Mesenchymal stem cell (in vitro differentiated cells and primary cell): Measurements from ENCODE around the gene FLRT2.

Experiments
- DNase-seq: peaks from one replicate; pipeline ENCODE4 v3.0.0-alpha.2; 2013
- H2AFZ ChIP-seq: one replicate; pipeline ENCODE4 v1.6.1; 2013; ENCODE audit warnings: low read depth, mild to moderate bottlenecking, control low read depth, inconsistent platforms, low read length, moderate library complexity
- H2AK5ac ChIP-seq: 2 replicates; pipeline ENCODE4 v1.6.1; 2013; ENCODE audit warnings: low read length, moderate library complexity, mild to moderate bottlenecking, inconsistent platforms; ENCODE audit not compliant: severe bottlenecking
- H2BK120ac ChIP-seq: one replicate; pipeline ENCODE4 v1.6.1; 2013; ENCODE audit warnings: low read depth, mild to moderate bottlenecking, inconsistent platforms, low read length, moderate library complexity
- H2BK12ac ChIP-seq, 2 experiments: one replicate each; pipeline ENCODE4 v1.6.1; 2013; ENCODE audit warnings: inconsistent platforms in 2 of 2, low read length in 2 of 2, mild to moderate bottlenecking in 2 of 2, moderate library complexity in 2 of 2, control low read depth in 1 of 2
- H2BK15ac ChIP-seq: one replicate; pipeline ENCODE4 v1.6.1; 2013; ENCODE audit warnings: mild to moderate bottlenecking, low read depth, inconsistent platforms; ENCODE audit not compliant: poor library complexity, severe bottlenecking
- H2BK5ac ChIP-seq: 2 replicates; pipeline ENCODE4 v1.6.1; 2013; ENCODE audit warnings: low read depth, mild to moderate bottlenecking, low read length, control low read depth, inconsistent platforms; ENCODE audit not compliant: poor library complexity, severe bottlenecking
- H3K14ac ChIP-seq, 2 experiments: one replicate each; pipeline ENCODE4 v1.6.1; 2013; ENCODE audit warnings: inconsistent platforms in 2 of 2, low read length in 2 of 2, control low read depth in 1 of 2, mild to moderate bottlenecking in 1 of 2, moderate library complexity in 1 of 2
- H3K18ac ChIP-seq, 2 experiments: one replicate each; pipeline ENCODE4 v1.6.1; 2013; ENCODE audit warnings: inconsistent platforms in 2 of 2, low read length in 2 of 2, control low read depth in 1 of 2, low read depth in 1 of 2, mild to moderate bottlenecking in 1 of 2
- H3K23ac ChIP-seq, 2 experiments: one replicate each; pipeline ENCODE4 v1.6.1; 2013; ENCODE audit warnings: inconsistent platforms in 2 of 2, low read length in 2 of 2, mild to moderate bottlenecking in 2 of 2, moderate library complexity in 2 of 2, control low read depth in 1 of 2
- H3K27ac ChIP-seq: 2 replicates; pipeline ENCODE4 v1.5.1; 2013; ENCODE audit warnings: mild to moderate bottlenecking, moderate library complexity, low read length, control low read depth, inconsistent platforms; ENCODE audit not compliant: poor library complexity, severe bottlenecking
- H3K27me3 ChIP-seq, 2 experiments: 2 replicates each; pipeline versions ENCODE4 v1.6.1 to v1.7.0; 2013; ENCODE audit warnings: low read length in 2 of 2, mild to moderate bottlenecking in 2 of 2, moderate library complexity in 2 of 2, control low read depth in 1 of 2, inconsistent platforms in 1 of 2; ENCODE audit not compliant: control insufficient read depth in 1 of 2, insufficient read depth in 1 of 2
- H3K36me3 ChIP-seq, 2 experiments: 2 replicates each; pipeline versions ENCODE4 v1.6.1 to v1.7.0; 2013; ENCODE audit warnings: low read length in 2 of 2, control low read depth in 1 of 2, inconsistent platforms in 1 of 2, low read depth in 1 of 2, mild to moderate bottlenecking in 1 of 2; ENCODE audit not compliant: insufficient read depth in 2 of 2, control insufficient read depth in 1 of 2
- H3K4ac ChIP-seq, 2 experiments: one replicate each; pipeline ENCODE4 v1.6.1; 2013; ENCODE audit warnings: inconsistent platforms in 2 of 2, low read length in 2 of 2, mild to moderate bottlenecking in 2 of 2, moderate library complexity in 2 of 2, control low read depth in 1 of 2, low read depth in 1 of 2
- H3K4me1 ChIP-seq: 2 replicates; pipeline ENCODE4 v1.6.1; 2013; ENCODE audit warnings: low read depth, low read length, control low read depth; ENCODE audit not compliant: control insufficient read depth, insufficient read depth
- H3K4me2 ChIP-seq: 2 replicates; pipeline ENCODE4 v1.6.1; 2013; ENCODE audit warnings: low read length, mild to moderate bottlenecking, inconsistent platforms; ENCODE audit not compliant: poor library complexity, severe bottlenecking
- H3K4me3 ChIP-seq, 2 experiments: 2 replicates each; pipeline versions ENCODE4 v1.5.1 to v1.7.0; 2013; ENCODE audit warnings: low read length in 2 of 2, mild to moderate bottlenecking in 2 of 2, control low read depth in 1 of 2, low read depth in 1 of 2; ENCODE audit not compliant: insufficient read depth in 1 of 2
- H3K79me1 ChIP-seq: replicated peaks from 2 replicates; pipeline ENCODE4 v1.6.1; 2013; ENCODE audit warnings: mild to moderate bottlenecking, control low read depth, low read length, inconsistent platforms; ENCODE audit not compliant: poor library complexity, severe bottlenecking
- H3K9ac ChIP-seq: 2 replicates; pipeline ENCODE4 v1.7.0; 2013; ENCODE audit warnings: mild to moderate bottlenecking, low read length, moderate library complexity
- H3K9me3 ChIP-seq: 2 replicates; pipeline ENCODE4 v1.7.0; 2013; ENCODE audit warnings: mild to moderate bottlenecking, low read length; ENCODE audit not compliant: control insufficient read depth
- H4K8ac ChIP-seq: one replicate; pipeline ENCODE4 v1.6.1; 2013; ENCODE audit warnings: inconsistent platforms, mild to moderate bottlenecking, low read length, moderate library complexity
- H4K91ac ChIP-seq: one replicate; pipeline ENCODE4 v1.6.1; 2013; ENCODE audit warnings: mild to moderate bottlenecking, low read length, inconsistent platforms
- WGBS: methylation state at CpG from one replicate; pipeline ENCODE4 v1.1.7; 2013; ENCODE audit warnings: mixed read lengths; 5-methylcytosine and 5-hydroxymethylcytosine counted together

The FLRT2 gene

DNA sequence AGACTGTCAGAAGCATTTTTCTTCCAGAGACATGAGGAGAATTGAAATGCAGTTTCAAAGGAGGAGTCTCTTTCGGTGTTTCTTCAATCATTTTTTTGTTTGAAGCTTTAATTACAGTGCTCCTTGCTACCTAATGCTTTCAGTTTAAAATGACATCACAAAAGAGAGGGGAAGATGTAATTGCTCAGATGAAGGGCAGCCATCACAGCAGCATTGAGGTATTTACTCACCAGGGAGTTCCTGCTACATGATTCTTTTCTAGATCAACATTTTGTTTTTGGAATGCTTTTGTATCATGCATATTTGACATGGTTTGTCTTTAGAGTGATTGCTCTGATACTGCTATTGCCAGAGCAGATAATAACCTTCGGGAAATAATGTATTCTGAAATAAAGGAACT, 28.6 kb downstream of the FLRT2 start:
- Histone ChIP-seq H2BK5ac (no peak overlapping the region), H3K4me2 (no peak overlapping the region), H4K91ac (no peak overlapping the region), H3K4ac (no peak overlapping the region), H3K36me3 (peaks cover 2 to 66% of the 10 kb centered on the region in 2 experiments), H3K4me1 (no peaks in the 10 kb centered on the region), H3K4me3 (no peak overlapping the region), H3K9ac (no peak overlapping the region), H3K18ac (no peak overlapping the region), H3K79me1 (peaks cover 8% of the 10 kb centered on the region), H3K27ac (no peak overlapping the region), H2AFZ (no peak overlapping the region), H2AK5ac (no peak overlapping the region), H4K8ac (no peak overlapping the region), H2BK12ac (no peak overlapping the region), H2BK120ac (no peak overlapping the region), H2BK15ac (no peak overlapping the region), H3K27me3 (no peaks in the 10 kb centered on the region), H3K14ac (no peak overlapping the region), H3K9me3 (no peaks in the 10 kb centered on the region), H3K23ac (no peak overlapping the region)
- WGBS = 100% methylated on average over 2 of the region's 2 CpGs
- DNase-seq = no peak

DNA sequence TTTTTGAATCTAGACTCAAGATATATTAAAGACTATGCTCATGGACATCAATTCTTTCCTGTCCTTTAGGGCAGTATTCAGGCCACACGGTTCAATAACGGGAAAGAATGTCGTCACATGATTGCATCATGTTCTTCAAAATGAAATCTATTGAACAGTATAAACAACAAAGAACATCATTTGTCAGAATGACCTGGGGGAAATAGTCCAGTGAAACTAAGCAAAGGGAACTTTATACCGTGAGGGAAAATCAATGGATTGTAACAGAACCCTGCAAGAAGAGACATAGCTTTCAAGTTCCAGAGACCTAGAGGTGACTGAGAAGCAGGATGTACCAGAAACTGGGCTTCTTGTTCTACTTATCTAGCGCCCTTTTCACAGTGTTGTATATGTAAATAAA, 32.7 kb downstream of the FLRT2 start:
- no peak overlapping the region for H2BK15ac ChIP-seq
- H4K8ac ChIP-seq = no peak overlapping the region
- no peak overlapping the region for H2AK5ac ChIP-seq
- H3K36me3 ChIP-seq = peaks cover 2 to 50% of the 10 kb centered on the region in 2 experiments
- no peak overlapping the region for H3K23ac ChIP-seq
- no peak overlapping the region for H3K27ac ChIP-seq
- no peak overlapping the region for H4K91ac ChIP-seq
- H2AFZ ChIP-seq = no peak overlapping the region
- WGBS = 94% methylated on average over 4 of the region's 5 CpGs
- no peaks in the 10 kb centered on the region for H3K9me3 ChIP-seq
- H3K4me3 ChIP-seq = no peak overlapping the region
- no peak overlapping the region for H2BK12ac ChIP-seq
- DNase-seq = no peak
- H2BK5ac ChIP-seq = no peak overlapping the region
- H3K18ac ChIP-seq = no peak overlapping the region
- H3K4ac ChIP-seq = no peak overlapping the region
- no peak overlapping the region for H3K14ac ChIP-seq
- no peak overlapping the region for H3K4me2 ChIP-seq
- peaks cover 9% of the 10 kb centered on the region for H3K79me1 ChIP-seq
- no peaks in the 10 kb centered on the region for H3K27me3 ChIP-seq
- H3K9ac ChIP-seq = no peak overlapping the region
- no peak overlapping the region for H2BK120ac ChIP-seq
- peaks cover 3% of the 10 kb centered on the region for H3K4me1 ChIP-seq

DNA sequence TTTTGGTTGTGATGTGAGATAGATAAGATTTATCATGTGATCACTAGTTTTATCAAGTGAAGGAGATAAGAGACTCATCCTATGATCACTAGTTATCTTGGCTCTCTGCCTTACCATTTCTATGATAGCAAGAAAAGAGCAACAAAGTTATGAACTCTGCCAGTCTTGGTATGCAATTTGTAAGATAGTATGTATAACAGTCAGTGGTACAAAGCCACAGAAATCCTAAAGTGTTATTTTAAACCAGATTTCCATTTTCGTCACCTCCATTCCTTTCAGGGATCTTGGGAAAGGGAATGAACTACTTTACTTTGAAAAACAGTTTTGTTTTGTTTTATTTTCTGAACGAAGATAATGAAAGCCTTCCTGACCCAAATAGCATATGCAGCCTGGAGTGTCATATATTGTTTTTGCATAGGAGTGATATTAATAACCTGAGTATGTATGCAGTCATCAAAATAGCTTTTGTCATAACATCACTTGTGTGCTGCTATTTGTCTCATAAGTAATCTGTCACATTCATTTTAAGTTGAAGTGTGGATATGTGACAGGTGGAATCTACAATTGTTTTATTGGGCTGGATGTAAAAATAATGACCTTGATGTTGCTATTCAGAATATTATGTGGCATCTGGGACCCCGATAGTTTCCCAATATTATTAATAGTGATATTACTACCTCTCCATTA, 35.0 kb downstream of the FLRT2 start:
- no peak overlapping the region for H2BK120ac ChIP-seq
- H2AK5ac ChIP-seq = no peak overlapping the region

DNA sequence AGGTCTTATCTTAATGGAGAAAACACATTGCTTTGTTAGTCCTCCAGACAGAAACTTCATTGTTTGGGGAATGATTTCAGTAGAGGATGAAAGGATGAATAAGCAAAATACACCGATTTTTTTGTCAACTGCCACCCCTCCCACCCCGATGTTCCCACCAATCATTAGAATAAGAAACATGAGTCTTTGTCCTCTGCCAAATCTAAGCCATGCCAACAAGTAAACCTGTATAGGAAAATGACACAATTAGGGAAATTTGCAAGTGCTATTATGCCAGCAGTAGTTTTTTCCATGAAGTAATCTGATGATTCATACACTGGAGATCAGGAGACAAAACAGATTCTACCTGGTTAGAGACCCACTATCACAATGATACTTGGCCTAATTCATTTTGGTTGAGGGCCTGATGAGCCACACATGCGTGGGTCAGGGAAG, 35.9 kb downstream of the FLRT2 start:
- H3K4me2 ChIP-seq = no peak overlapping the region
- DNase-seq = peak; percentile 89
- no peak overlapping the region for H2BK5ac ChIP-seq
- 71% methylated on average over 1 of the region's 3 CpGs for WGBS
- no peak overlapping the region for H3K4ac ChIP-seq
- peak overlapping the region; percentile 82 for H3K9ac ChIP-seq
- H2BK120ac ChIP-seq = no peak overlapping the region
- no peaks in the 10 kb centered on the region for H3K9me3 ChIP-seq
- peaks cover 4 to 51% of the 10 kb centered on the region in 2 experiments for H3K36me3 ChIP-seq
- H3K14ac ChIP-seq = no peak overlapping the region
- no peak overlapping the region for H2AK5ac ChIP-seq
- H3K18ac ChIP-seq = peak overlapping the region; percentile 21 to 89
- H3K27ac ChIP-seq = peak overlapping the region; percentile 21
- H4K91ac ChIP-seq = no peak overlapping the region
- H3K4me1 ChIP-seq = peaks cover 3% of the 10 kb centered on the region
- H4K8ac ChIP-seq = no peak overlapping the region
- no peak overlapping the region for H2BK12ac ChIP-seq
- peaks cover 8% of the 10 kb centered on the region for H3K79me1 ChIP-seq
- no peak overlapping the region for H2AFZ ChIP-seq
- no peak overlapping the region for H2BK15ac ChIP-seq
- H3K4me3 ChIP-seq = peak overlapping the region in 1 of 2 experiments; percentile 26
- H3K27me3 ChIP-seq = no peaks in the 10 kb centered on the region
- no peak overlapping the region for H3K23ac ChIP-seq

More for the DNA sequence above, 35.0 kb downstream of the FLRT2 start:
- peaks cover 4 to 53% of the 10 kb centered on the region in 2 experiments for H3K36me3 ChIP-seq
- H3K4me3 ChIP-seq = no peak overlapping the region
- H2BK5ac ChIP-seq = no peak overlapping the region
- peak overlapping the region; percentile 82 for H3K9ac ChIP-seq
- H4K91ac ChIP-seq = no peak overlapping the region
- peaks cover 8% of the 10 kb centered on the region for H3K79me1 ChIP-seq
- H3K27me3 ChIP-seq = no peaks in the 10 kb centered on the region
- DNase-seq = no peak
- no peak overlapping the region for H3K18ac ChIP-seq
- no peak overlapping the region for H3K4ac ChIP-seq
- no peak overlapping the region for H3K14ac ChIP-seq
- H2BK12ac ChIP-seq = no peak overlapping the region
- H4K8ac ChIP-seq = no peak overlapping the region
- WGBS = 100% methylated on average over 1 of the region's 3 CpGs
- H3K4me2 ChIP-seq = no peak overlapping the region
- peaks cover 3% of the 10 kb centered on the region for H3K4me1 ChIP-seq
- no peaks in the 10 kb centered on the region for H3K9me3 ChIP-seq
- no peak overlapping the region for H2AFZ ChIP-seq
- H3K23ac ChIP-seq = no peak overlapping the region
- no peak overlapping the region for H3K27ac ChIP-seq
- no peak overlapping the region for H2BK15ac ChIP-seq
